WTC11 (cell line): Measurements from ENCODE around the gene PCSK2. TPM values are rescaled to one million over a fixed set of nuclear protein-coding genes. Genes with fewer than 3 reads are reported as not detected.

Source experiments
- ESRRA ChIP-seq: sonication (generic); formaldehyde crosslinking; IDR thresholded peaks from 2 replicates; pipeline ENCODE4 v1.8.1; 2022; ENCODE audit warnings: mild to moderate bottlenecking, missing genetic modification reagents, borderline replicate concordance
- FOXK1 ChIP-seq: sonication (generic); formaldehyde crosslinking; IDR thresholded peaks from 2 replicates; pipeline ENCODE4 v1.8.0; 2022; ENCODE audit warnings: mild to moderate bottlenecking, moderate library complexity, missing genetic modification reagents
- GTF2I ChIP-seq: fragments of 250-450 bp; sonication (Bioruptor Pico); conservative IDR thresholded peaks from 2 replicates; pipeline ENCODE4 v1.4.0; 2021; ENCODE audit warnings: mild to moderate bottlenecking
- KAT7 ChIP-seq: sonication (generic); formaldehyde crosslinking; IDR thresholded peaks from 2 replicates; pipeline ENCODE4 v1.8.1; 2023; ENCODE audit warnings: missing genetic modification reagents, mild to moderate bottlenecking, borderline replicate concordance
- NFATC4 ChIP-seq: fragments of 250-450 bp; sonication (Bioruptor Pico); IDR thresholded peaks from 2 replicates; pipeline ENCODE4 v1.9.0; 2021; ENCODE audit warnings: mild to moderate bottlenecking
- NR2C2 ChIP-seq: sonication (generic); formaldehyde crosslinking; IDR thresholded peaks from 2 replicates; pipeline ENCODE4 v1.8.0; 2022; ENCODE audit warnings: mild to moderate bottlenecking, missing genetic modification reagents
- SMAD3 ChIP-seq: sonication (generic); formaldehyde crosslinking; IDR thresholded peaks from 2 replicates; pipeline ENCODE4 v1.8.0; 2022; ENCODE audit warnings: missing genetic modification reagents, mild to moderate bottlenecking, borderline replicate concordance
- TP53 ChIP-seq: sonication (generic); formaldehyde crosslinking; IDR thresholded peaks from 2 replicates; pipeline ENCODE4 v1.8.1; 2023; ENCODE audit warnings: mild to moderate bottlenecking, missing genetic modification reagents
- ZNF121 ChIP-seq: sonication (generic); formaldehyde crosslinking; IDR thresholded peaks from 2 replicates; pipeline ENCODE4 v1.8.0; 2023; ENCODE audit warnings: missing genetic modification reagents
- ZNF138 ChIP-seq: sonication (generic); formaldehyde crosslinking; conservative IDR thresholded peaks from 2 replicates; pipeline ENCODE4 v1.8.1; 2022; ENCODE audit warnings: mild to moderate bottlenecking, moderate library complexity, missing genetic modification reagents
- ZNF219 ChIP-seq: sonication (generic); formaldehyde crosslinking; IDR thresholded peaks from 2 replicates; pipeline ENCODE4 v1.8.0; 2023; ENCODE audit warnings: missing genetic modification reagents, mild to moderate bottlenecking, borderline replicate concordance
- total RNA-seq: library from RNA; stranded (reverse); gene quantifications from 3 replicates; pipeline ENCODE4 v1.2.3, GENCODE V29; 2021
- TF ChIP-seq, protein P1 (sequence below): sonication (generic); formaldehyde crosslinking; IDR thresholded peaks from 2 replicates; pipeline ENCODE4 v1.8.1; 2022; ENCODE audit warnings: low read depth, missing genetic modification reagents, borderline replicate concordance
- TF ChIP-seq, protein P2 (sequence below): fragments of 200-600 bp; IDR thresholded peaks from 2 replicates; pipeline ENCODE4 v1.8.0; 2022; ENCODE audit warnings: antibody characterized with exemption
- TF ChIP-seq, protein P3 (sequence below): fragments of 250-450 bp; sonication (Bioruptor Pico); IDR thresholded peaks from 2 replicates; pipeline ENCODE4 v1.9.0; 2021; ENCODE audit warnings: moderate library complexity, mild to moderate bottlenecking, inconsistent platforms, borderline replicate concordance
- TF ChIP-seq, protein P4 (sequence below): sonication (generic); formaldehyde crosslinking; IDR thresholded peaks from 2 replicates; pipeline ENCODE4 v1.8.0; 2023; ENCODE audit warnings: missing genetic modification reagents
- TF ChIP-seq, protein P5 (sequence below): sonication (generic); formaldehyde crosslinking; IDR thresholded peaks from 2 replicates; pipeline ENCODE4 v1.8.0; 2022; ENCODE audit warnings: mild to moderate bottlenecking, missing genetic modification reagents
- TF ChIP-seq, protein P6 (sequence below): sonication (generic); formaldehyde crosslinking; IDR thresholded peaks from 2 replicates; pipeline ENCODE4 v1.8.1; 2022; ENCODE audit warnings: low read depth, mild to moderate bottlenecking, moderate library complexity, missing genetic modification reagents, borderline replicate concordance
- TF ChIP-seq, protein P7 (sequence below): sonication (generic); formaldehyde crosslinking; IDR thresholded peaks from 2 replicates; pipeline ENCODE4 v1.8.0; 2023; ENCODE audit warnings: mild to moderate bottlenecking, missing genetic modification reagents
- TF ChIP-seq, protein P8 (sequence below): sonication (generic); formaldehyde crosslinking; conservative IDR thresholded peaks from 2 replicates; pipeline ENCODE4 v1.8.1; 2023; ENCODE audit warnings: mild to moderate bottlenecking, low read depth, missing genetic modification reagents, moderate library complexity
- TF ChIP-seq, protein P9 (sequence below): fragments of 250-450 bp; sonication (Bioruptor Pico); IDR thresholded peaks from 2 replicates; pipeline ENCODE4 v1.9.0; 2021; ENCODE audit warnings: mild to moderate bottlenecking, borderline replicate concordance

Gene PCSK2
- total RNA-seq, 1 experiment from 2014 or later = 0.74 TPM

DNA sequence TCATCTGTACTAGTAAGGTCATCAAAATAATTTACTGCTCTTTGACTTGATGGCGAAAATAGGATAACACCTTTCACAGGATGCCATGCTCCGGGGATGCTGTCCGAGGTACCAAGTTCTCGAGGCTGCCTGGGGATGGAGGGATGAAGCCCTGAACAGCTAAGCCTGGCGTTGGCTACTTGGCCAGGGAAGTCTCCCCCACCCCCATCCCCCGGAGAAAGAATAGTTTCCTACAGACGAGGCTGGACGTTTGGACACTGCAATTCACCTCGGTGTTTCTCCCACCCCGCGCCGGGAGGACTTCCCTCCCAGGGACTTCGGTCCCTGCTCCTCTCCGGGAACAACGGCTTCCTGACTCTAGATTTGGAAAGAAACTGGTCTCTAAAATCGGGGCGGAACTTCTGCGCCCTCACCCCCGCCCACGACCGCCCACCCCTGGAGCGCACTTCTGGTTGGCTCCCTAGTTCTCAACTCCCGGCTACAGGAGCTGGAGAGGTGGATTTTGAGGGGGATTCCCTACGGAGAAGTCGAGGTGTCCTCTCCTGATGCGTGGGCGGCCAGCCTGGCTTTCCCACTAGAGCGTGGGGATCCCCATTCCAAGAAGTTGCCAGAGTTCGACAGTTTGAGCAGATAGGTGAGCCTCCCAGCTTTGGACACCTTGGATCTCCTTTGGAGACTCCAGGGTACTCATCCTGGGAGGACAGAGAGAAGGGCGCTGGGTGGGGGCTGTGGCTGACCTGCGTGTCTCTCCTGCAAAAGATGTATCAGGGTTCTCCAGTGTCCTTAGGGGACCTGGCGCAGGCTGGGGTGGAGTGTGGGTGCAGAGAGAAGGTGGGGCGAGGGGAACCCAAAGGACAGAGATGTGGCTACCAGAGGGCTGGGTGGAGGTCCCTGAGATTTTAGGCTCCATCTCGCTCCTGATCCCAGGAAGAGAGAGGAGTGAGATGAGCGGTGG lies 1.1 kb downstream of the PCSK2 start (continued):
- TF ChIP-seq, protein P1, sequence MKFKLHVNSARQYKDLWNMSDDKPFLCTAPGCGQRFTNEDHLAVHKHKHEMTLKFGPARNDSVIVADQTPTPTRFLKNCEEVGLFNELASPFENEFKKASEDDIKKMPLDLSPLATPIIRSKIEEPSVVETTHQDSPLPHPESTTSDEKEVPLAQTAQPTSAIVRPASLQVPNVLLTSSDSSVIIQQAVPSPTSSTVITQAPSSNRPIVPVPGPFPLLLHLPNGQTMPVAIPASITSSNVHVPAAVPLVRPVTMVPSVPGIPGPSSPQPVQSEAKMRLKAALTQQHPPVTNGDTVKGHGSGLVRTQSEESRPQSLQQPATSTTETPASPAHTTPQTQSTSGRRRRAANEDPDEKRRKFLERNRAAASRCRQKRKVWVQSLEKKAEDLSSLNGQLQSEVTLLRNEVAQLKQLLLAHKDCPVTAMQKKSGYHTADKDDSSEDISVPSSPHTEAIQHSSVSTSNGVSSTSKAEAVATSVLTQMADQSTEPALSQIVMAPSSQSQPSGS (CRISPR knock-in tag) = no peak
- TF ChIP-seq, protein P2, sequence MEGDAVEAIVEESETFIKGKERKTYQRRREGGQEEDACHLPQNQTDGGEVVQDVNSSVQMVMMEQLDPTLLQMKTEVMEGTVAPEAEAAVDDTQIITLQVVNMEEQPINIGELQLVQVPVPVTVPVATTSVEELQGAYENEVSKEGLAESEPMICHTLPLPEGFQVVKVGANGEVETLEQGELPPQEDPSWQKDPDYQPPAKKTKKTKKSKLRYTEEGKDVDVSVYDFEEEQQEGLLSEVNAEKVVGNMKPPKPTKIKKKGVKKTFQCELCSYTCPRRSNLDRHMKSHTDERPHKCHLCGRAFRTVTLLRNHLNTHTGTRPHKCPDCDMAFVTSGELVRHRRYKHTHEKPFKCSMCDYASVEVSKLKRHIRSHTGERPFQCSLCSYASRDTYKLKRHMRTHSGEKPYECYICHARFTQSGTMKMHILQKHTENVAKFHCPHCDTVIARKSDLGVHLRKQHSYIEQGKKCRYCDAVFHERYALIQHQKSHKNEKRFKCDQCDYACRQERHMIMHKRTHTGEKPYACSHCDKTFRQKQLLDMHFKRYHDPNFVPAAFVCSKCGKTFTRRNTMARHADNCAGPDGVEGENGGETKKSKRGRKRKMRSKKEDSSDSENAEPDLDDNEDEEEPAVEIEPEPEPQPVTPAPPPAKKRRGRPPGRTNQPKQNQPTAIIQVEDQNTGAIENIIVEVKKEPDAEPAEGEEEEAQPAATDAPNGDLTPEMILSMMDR = no peak
- TF ChIP-seq SMAD3 (CRISPR knock-in tag) (no peak; the same call in 1 of the 2 replicates), NR2C2 (CRISPR knock-in tag) (no peak), FOXK1 (peak; percentile 39; the same call in 1 of the 2 replicates), TP53 (CRISPR knock-in tag) (no peak), ZNF219 (peak; percentile 65; the same call in 1 of the 2 replicates), ZNF121 (CRISPR knock-in tag) (no peak), KAT7 (CRISPR knock-in tag) (no peak), ESRRA (no peak), NFATC4 (CRISPR knock-in tag) (no peak), GTF2I (CRISPR knock-in tag) (no peak), ZNF138 (no peak)
- TF ChIP-seq, protein P3, sequence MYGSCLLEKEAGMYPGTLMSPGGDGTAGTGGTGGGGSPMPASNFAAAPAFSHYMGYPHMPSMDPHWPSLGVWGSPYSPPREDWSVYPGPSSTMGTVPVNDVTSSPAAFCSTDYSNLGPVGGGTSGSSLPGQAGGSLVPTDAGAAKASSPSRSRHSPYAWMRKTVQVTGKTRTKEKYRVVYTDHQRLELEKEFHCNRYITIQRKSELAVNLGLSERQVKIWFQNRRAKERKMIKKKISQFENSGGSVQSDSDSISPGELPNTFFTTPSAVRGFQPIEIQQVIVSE (CRISPR knock-in tag) = no peak
- TF ChIP-seq, protein P4, sequence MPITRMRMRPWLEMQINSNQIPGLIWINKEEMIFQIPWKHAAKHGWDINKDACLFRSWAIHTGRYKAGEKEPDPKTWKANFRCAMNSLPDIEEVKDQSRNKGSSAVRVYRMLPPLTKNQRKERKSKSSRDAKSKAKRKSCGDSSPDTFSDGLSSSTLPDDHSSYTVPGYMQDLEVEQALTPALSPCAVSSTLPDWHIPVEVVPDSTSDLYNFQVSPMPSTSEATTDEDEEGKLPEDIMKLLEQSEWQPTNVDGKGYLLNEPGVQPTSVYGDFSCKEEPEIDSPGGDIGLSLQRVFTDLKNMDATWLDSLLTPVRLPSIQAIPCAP (CRISPR knock-in tag) = no peak
- TF ChIP-seq, protein P5, sequence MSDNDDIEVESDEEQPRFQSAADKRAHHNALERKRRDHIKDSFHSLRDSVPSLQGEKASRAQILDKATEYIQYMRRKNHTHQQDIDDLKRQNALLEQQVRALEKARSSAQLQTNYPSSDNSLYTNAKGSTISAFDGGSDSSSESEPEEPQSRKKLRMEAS = peak; percentile 37; the same call in 1 of the 2 replicates
- TF ChIP-seq, protein P6, sequence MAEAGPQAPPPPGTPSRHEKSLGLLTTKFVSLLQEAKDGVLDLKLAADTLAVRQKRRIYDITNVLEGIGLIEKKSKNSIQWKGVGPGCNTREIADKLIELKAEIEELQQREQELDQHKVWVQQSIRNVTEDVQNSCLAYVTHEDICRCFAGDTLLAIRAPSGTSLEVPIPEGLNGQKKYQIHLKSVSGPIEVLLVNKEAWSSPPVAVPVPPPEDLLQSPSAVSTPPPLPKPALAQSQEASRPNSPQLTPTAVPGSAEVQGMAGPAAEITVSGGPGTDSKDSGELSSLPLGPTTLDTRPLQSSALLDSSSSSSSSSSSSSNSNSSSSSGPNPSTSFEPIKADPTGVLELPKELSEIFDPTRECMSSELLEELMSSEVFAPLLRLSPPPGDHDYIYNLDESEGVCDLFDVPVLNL = 0 out of 2 replicates have a peak, but pooled peaks have one; percentile 44
- TF ChIP-seq, protein P7, sequence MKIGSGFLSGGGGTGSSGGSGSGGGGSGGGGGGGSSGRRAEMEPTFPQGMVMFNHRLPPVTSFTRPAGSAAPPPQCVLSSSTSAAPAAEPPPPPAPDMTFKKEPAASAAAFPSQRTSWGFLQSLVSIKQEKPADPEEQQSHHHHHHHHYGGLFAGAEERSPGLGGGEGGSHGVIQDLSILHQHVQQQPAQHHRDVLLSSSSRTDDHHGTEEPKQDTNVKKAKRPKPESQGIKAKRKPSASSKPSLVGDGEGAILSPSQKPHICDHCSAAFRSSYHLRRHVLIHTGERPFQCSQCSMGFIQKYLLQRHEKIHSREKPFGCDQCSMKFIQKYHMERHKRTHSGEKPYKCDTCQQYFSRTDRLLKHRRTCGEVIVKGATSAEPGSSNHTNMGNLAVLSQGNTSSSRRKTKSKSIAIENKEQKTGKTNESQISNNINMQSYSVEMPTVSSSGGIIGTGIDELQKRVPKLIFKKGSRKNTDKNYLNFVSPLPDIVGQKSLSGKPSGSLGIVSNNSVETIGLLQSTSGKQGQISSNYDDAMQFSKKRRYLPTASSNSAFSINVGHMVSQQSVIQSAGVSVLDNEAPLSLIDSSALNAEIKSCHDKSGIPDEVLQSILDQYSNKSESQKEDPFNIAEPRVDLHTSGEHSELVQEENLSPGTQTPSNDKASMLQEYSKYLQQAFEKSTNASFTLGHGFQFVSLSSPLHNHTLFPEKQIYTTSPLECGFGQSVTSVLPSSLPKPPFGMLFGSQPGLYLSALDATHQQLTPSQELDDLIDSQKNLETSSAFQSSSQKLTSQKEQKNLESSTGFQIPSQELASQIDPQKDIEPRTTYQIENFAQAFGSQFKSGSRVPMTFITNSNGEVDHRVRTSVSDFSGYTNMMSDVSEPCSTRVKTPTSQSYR (CRISPR knock-in tag) = no peak
- TF ChIP-seq, protein P8, sequence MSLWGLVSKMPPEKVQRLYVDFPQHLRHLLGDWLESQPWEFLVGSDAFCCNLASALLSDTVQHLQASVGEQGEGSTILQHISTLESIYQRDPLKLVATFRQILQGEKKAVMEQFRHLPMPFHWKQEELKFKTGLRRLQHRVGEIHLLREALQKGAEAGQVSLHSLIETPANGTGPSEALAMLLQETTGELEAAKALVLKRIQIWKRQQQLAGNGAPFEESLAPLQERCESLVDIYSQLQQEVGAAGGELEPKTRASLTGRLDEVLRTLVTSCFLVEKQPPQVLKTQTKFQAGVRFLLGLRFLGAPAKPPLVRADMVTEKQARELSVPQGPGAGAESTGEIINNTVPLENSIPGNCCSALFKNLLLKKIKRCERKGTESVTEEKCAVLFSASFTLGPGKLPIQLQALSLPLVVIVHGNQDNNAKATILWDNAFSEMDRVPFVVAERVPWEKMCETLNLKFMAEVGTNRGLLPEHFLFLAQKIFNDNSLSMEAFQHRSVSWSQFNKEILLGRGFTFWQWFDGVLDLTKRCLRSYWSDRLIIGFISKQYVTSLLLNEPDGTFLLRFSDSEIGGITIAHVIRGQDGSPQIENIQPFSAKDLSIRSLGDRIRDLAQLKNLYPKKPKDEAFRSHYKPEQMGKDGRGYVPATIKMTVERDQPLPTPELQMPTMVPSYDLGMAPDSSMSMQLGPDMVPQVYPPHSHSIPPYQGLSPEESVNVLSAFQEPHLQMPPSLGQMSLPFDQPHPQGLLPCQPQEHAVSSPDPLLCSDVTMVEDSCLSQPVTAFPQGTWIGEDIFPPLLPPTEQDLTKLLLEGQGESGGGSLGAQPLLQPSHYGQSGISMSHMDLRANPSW (CRISPR knock-in tag) = no peak
- TF ChIP-seq, protein P9, sequence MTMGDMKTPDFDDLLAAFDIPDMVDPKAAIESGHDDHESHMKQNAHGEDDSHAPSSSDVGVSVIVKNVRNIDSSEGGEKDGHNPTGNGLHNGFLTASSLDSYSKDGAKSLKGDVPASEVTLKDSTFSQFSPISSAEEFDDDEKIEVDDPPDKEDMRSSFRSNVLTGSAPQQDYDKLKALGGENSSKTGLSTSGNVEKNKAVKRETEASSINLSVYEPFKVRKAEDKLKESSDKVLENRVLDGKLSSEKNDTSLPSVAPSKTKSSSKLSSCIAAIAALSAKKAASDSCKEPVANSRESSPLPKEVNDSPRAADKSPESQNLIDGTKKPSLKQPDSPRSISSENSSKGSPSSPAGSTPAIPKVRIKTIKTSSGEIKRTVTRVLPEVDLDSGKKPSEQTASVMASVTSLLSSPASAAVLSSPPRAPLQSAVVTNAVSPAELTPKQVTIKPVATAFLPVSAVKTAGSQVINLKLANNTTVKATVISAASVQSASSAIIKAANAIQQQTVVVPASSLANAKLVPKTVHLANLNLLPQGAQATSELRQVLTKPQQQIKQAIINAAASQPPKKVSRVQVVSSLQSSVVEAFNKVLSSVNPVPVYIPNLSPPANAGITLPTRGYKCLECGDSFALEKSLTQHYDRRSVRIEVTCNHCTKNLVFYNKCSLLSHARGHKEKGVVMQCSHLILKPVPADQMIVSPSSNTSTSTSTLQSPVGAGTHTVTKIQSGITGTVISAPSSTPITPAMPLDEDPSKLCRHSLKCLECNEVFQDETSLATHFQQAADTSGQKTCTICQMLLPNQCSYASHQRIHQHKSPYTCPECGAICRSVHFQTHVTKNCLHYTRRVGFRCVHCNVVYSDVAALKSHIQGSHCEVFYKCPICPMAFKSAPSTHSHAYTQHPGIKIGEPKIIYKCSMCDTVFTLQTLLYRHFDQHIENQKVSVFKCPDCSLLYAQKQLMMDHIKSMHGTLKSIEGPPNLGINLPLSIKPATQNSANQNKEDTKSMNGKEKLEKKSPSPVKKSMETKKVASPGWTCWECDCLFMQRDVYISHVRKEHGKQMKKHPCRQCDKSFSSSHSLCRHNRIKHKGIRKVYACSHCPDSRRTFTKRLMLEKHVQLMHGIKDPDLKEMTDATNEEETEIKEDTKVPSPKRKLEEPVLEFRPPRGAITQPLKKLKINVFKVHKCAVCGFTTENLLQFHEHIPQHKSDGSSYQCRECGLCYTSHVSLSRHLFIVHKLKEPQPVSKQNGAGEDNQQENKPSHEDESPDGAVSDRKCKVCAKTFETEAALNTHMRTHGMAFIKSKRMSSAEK (CRISPR knock-in tag) = no peak
